ENCODE data around the gene DSCAM.

The DSCAM gene

DNA sequence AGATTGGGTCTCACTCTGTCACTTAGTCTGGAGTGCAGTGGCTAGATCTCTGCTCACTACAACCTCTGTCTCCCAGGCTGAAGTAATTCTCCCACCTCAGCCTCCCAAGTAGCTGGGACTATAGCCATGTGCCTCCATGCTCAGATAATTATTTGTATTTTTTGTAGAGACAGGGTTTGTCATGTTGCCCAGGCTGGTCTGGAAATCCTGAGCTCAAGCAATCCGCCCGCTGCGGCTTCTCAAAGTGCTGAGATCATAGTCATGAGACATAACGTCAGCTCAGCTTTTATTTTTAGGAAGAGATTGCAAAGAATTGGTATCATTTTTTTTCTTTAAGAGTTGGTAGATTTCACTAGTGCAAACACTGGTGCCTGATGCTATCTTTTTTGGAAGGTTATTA lies 244.9 kb downstream of the DSCAM start:
- no peak for DNase-seq

DNA sequence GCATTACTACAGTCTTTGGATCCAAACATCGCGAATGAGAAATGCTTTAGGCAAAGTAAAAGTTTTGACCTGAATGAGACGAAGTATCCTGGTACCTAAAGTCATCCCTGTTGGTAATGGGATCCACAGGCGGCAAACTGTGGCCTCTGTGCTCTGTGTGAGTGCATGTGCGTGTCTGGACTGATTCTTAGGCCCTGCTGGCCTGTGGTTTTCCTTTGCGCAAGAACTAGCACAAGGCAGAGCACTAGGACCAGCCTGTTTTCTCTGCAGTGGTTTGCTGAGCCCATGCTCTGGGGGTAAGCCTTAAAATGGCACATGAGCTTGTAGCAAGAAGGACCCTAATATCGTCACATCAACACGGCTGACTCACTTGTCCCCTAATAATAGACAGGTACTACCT lies 251.2 kb downstream of the DSCAM start:
- no peak for DNase-seq

DNA sequence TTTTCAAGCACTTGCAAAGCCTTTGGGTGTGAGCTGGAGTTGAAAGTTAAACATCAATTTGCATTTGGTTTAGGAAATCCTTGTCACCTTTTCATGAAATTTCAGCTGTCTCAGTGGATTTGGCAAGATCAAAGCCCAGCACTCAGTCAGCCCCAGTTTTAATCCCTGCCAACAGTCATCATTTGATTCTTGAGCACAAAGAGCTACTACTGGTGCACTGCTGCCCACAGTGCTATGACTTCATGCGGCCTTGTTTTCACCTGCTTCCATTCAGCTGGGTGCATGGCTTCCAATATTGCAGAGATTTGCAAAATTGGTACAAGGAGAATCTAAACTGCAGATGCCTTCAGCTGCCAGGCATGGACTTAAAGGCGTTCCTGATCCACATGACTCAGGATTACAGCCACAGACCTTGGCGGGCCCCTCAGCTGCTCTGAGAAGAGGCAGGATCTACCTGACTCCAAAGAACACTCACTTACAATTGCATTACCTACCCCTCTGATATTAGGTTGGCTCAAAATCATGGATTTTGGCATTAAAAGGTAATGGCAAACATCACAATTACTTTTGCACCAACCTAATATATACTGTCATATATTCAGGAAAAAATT lies 259.1 kb downstream of the DSCAM start:
- DNase-seq = no peak

DNA sequence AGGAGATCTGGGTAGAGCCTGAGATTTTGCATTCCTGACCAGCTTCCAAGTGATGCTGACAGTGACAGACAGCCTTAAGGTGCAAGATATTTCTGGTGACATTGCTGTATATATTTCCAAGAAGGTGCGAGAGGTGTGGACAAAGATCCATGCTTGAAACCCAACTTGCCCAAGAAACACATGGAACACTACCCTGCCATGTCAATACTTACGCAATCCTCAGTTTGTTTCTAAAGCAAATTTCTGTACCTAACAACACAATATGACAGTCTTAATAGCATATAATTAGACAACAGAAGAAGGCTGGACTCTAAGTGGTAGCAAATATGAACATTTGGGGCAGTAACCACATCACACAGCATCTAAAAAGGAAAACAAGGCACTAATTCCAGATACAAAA lies 260.4 kb downstream of the DSCAM start:
- DNase-seq = no peak

DNA sequence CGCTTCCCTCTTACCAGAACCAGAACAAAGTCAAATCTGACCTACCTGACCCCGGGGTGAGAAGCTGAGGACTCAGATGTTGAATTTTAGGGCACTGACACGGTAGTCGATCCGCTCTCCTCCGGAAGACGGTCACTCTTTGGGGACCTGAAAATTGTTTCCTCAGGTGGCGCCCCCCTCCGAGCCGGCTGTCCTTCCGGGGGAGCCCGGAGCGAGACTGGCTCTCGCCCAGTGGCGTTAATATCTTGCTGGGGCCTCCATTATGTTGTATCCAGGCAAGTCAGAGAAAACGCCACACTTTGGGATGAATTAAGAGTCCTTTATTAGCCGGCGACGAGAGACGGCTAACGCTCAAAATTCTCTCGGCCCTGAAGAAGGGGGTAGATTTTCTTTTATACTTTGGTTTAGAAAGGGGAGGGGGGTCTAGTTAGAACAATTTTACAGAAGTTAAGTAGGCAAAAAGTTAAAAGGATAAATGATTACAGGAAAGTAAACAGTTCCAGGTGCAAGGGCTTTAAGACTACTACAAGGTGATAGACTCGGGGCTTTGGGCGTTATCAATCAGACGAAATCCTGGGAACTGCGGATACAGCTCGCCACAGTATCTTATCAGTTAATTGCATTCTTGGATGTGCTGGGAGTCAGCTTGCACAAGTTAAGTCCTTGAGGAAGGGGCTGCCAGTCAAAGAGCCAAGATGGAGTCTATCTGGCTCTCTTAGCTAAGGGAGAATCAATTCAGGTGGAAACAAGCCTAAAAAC lies 269.5 kb downstream of the DSCAM start:
- DNase-seq = no peak

DNA sequence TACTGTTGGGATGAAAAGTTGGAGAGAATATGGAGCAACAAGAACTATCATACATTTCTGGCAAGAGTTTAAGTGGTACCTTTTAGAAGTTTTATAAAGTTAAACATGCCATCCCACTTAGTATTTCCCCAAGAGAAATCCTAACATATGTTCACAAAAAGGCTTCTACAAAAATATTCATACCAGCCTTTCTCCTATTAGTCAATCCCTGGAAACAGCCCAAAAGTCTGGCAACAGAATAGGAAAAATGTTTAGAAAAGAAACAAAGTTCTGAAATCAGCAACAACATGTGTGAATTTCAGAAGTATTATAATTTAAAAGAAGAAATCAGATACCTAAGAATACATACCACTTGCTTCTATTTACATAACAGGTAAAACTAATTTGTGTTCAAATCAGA lies 271.0 kb downstream of the DSCAM start:
- no peak for DNase-seq

DNA sequence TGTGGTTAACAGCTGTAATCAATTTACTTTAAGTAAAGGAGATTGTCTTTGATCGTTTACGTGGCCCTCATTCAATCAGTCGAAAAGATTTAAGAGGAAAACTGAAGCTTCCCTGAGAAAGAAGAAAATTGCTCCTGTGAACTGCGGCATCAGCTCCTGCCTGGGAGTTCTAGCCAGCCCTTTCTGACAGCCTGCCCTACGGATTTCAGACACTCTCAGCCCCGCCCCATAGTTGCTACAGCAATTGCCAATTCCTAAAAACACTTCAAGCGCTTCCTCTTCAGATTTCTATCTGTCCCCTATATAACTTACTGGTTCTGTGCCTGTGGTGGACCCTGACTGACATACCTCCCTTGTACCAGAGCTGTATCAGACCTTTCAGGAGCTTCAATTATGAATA lies 277.6 kb downstream of the DSCAM start:
- DNase-seq = no peak

DNA sequence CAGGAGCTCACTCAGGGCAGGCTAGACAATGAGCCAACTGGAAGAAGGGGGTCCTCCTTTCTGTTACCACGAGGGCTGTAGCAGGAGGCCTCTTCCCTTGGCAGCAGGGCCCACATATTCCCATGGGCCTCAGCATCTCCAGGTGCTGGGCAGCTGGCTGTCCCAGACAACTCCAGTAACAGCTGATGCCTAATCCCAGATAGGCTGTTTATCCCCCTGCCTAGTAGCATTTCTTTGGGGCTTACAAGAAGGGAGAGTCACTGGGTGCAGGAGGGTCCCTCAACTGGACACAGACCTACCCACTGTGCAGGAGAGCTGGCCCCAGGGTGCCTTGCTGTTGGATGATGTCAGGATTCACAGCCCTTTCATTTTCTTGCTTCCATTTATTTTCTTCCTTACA lies 278.2 kb downstream of the DSCAM start:
- DNase-seq = no peak

DNA sequence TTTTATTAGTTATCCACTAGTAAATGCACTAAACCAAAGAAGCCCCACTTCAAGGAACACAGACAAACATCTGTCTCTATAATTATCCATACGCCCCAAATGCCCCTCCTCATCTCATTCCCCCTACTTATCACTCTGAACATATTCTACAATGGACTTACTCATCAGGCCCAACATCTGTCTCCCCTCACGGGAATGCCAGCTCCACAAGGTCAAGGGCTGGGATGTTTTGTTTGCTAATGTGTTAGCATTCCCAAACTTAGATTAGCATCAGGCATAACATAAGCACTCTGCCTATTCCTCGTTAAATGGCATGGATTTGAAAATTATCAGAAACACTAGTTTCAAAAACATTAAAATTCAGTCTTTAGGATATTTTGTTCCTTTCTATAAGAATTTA lies 279.5 kb downstream of the DSCAM start:
- DNase-seq = no peak

DNA sequence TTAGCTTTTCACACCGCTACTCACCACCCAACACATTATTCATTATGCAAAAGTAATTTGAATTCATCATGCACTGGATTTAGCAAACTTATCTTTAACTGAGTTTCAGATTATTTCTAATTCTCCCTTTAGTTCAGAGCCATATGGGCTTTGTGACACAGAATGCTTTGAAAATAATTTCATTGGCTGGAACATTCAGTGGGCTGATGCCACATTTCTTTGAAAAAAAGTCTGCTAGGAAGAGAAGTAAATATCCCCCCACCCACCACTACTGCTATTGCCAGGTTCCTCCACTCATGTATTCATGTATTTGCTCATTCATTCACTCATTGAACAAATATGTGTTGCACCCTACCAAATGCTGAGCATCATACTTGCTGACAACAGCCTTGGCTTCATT lies 280.5 kb downstream of the DSCAM start:
- no peak for DNase-seq

DNA sequence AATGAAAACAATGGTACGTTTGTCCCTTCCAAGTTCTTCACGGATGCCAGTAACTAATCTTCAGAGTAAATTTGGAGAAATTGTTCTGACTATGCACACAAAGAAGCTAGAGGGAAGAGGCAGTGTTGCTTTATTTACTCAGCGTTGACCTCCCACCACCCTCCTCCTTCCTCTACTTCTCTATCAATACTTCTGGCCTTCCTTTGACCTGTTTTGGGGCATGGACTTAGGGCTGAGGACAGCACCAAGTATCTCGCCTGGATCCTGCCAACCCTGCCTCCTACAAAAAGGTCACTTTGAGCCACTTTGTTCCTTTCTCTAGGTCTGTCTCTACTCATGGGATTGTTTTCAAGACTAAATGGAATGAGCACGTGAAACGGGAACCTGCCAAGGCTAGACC lies 282.6 kb downstream of the DSCAM start:
- DNase-seq = no peak

DNA sequence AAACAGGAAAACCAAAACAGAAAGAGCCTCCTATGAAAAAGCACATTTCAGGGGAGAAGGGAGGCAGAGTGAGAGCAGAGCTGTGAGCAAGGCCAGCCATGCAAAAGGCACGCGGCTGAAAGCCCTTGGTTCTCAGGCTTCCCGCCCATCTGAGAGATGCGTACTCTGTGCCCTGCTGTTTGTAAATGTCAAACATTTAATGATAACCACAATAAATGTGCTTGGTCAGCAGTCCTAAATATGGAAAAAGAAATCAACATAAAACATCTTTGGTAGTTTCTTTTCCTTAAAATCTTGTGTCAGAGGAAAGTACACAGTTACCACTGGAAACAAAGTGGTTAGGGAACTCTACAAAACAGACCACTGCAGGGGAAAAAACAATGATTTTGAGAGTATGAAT lies 283.1 kb downstream of the DSCAM start:
- no peak for DNase-seq

DNA sequence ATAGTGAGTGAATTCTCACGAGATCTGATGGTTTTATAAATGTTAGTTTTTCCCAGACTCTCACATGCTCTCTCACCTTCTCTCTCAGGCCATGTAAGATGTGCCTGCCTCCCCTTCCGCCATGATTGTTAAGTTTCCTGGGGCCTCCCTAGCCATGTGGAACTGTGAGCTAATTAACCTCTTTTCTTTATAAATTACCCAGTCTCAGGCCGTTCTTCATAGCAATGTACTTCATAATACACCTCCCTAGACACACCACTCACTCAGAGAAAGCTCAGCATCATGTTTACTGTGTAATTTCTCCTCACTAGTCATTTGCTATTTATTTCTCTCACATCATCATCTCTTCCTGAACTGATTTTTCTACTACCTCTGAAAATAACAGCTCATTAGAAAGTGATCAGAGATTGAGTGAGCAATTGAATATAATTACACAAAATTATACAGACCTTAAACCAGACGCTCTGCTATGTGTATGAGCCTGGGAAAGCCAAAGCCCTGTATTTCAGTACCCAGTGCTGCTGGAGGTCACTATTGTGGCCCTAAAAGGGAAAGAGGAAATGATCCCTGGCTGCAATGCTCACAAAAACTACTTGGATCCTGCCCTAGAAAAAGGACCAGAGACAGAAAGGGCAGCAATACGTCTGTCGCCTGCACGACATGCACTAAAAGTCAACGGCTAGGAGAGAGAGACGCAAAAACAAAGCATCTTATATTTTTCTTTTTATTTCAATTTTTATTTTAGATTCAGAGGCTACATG lies 284.5 kb downstream of the DSCAM start:
- no peak for DNase-seq

DNA sequence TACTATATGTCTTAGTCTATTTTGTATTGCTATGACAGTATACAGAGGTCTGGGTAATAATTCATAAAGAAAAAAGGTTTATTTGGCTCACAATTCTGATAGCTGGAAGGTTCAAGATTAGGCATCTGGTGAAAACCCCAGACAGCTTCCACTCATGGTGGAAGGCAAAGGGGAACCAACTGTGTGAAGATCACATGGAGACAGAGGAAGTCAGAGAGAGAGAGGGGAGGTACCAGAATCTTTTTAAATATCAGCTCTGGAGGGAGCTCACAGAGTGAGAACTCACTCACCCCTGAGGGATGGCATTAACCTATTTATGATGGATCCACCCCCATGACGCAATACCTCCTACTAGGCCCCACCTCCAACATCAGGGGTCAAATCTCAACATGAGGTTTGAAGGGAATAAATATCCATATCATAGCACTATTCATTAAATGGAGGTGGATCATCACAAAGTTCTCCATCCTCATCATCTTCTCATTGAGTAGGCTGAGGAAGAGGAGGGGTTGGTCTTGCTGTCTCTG lies 290.5 kb downstream of the DSCAM start:
- no peak for DNase-seq

DNA sequence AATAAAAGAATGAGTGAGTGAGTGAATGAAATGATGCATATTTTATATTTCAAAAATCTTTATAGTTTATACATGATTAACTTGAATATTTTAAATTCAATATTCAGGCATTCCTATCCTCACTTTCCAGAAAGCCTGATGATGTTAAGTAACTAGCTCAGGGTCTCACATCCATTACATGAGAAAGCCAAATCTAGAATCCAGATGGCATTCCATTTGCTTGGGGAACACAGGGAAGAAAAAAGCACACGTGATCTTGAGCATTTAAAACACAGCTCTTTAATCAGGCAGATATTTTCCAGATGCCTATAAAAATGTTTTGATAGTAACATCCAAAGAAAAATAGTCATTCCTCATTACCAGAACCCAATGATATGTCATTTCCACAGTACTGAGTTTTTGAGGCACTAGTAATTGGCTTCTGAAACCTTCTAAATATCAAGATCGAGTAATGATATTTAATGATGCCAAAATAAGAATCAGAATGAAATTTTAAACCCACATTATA lies 291.9 kb downstream of the DSCAM start:
- no peak for DNase-seq

DNA sequence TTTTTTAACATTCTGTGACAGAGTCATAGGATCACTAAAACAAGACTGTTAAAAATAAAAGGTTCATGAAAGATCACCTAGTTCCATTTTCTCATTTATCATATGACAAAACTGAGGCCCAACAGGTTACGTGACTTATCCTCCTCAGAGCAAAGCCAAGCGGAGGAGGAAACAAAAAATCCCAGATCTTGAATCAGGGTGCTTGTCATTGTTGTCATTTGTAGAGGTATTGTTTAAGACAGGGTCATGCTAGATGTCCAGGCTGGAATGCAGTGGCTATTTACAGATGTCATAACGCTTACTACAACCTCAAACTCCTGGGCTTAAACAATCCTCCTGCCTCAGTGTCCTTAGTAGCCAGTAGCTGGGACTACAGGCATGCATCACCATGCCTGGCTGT lies 293.2 kb downstream of the DSCAM start:
- no peak for DNase-seq

DNA sequence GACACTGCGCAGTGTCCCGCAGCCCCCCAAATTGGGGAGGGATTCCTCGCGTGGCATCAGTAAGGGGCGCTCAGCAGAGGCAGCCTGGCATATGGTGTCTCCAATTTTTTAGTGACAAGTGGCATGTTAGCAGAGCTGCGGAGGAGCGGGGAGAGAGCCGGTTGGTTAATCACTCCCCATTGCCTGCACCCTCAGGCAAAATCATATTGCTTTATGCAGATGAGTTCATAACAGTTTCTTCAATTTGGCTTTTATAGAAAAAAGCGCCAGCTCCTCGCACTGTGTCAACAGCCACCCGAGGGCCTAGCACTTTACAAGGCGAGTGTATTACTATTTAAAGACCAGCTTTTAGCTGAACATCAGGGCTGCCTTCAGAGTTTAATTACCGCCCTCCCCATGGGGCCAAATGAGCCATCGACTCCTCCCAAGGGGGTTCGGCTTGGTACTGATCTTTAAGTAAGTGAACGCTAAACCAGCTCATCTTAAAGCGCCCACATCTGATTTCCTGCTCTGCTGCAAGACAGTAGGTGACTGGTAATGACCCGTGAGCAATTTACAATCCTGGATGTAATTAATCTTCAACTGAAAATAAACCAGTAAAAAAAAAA lies 298.9 kb downstream of the DSCAM start:
- DNase-seq = no peak

DNA sequence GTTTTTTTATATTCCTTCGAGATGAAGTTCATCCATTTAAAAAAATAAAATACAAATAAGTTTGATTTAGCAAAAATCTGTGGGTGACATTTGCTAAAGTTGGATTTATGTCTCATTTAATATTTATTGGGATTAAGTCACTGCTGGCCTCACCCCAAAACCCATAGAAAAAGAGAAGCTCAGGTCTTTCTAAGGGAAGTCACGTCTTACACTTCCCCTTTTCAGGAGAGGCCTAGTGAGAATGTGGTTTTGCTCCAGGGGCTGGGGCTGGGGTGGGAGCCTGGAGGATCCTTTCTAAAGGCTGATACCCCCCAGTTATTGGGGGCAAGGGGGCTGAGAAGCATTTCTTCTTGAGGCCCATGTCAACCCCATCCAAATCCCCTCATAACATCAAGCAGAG lies 300.3 kb downstream of the DSCAM start:
- DNase-seq = no peak

DNA sequence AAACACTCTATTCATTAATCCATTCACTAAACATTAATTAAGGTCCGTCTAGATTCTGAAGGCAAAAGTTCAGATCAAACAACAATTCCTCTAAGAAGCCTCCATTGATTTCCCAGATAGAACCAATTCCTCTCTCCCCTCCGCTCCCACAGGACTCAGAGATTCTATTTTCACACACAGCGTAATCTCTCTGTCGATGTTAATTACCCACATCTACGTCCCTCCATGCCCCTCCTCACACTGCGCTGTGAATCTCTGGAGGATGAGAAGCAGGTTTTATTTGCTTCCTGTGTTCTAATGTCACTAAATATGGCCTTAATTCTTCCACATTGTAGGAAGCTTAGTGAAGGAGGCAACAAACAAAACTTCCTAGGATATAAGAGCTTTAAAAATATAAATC lies 306.7 kb downstream of the DSCAM start:
- no peak for DNase-seq

DNA sequence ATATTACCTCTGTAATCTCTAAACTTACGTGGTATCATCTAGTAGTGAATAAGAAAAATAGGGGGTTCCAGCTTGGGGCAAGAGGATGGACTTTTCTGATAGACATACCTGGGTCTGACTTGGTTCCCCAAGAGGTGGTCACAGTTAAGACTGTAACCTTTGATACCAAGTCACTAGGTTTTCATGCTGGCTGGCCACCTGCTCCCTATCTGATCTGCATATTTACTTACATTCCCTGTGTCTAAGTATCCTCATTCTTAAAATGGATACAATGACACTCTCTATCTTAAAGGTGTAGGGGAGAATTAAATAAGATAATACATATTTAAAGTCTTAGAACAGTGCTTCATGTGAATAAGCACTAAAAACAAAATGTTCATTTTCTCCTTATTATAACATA lies 312.1 kb downstream of the DSCAM start:
- DNase-seq = no peak

DNA sequence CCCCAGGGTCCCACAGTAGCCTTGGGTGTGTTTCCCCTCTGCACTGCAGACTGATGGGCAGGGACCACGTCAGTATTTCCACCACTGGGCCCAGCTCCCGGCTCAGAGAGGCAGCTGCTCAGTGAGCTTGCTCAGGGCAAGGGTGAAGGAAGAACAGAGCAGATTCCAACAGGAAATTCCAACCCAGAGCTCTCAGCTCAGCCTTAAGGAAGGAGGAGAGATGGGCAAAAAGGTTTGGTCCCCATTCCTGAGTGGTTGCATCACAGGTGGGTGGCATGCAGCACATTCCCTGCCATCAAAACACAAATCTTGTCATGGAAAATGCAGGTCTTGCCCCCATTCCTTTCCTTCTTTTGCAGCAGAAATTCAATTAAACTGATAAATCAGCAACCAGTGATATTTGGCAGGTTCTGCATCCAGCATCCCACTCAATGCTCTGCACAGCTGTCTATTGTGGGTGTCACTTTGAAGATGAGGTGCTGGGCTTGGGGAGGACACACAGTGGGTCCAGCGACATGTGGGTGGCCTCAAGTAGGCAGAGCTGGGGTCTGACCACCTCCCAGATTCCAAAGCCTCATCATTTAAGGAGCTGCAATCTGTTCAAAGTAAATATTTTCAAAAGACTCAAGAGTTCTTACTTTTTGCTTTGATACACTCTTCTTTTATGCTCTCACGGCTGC lies 315.4 kb downstream of the DSCAM start:
- no peak for DNase-seq

DNA sequence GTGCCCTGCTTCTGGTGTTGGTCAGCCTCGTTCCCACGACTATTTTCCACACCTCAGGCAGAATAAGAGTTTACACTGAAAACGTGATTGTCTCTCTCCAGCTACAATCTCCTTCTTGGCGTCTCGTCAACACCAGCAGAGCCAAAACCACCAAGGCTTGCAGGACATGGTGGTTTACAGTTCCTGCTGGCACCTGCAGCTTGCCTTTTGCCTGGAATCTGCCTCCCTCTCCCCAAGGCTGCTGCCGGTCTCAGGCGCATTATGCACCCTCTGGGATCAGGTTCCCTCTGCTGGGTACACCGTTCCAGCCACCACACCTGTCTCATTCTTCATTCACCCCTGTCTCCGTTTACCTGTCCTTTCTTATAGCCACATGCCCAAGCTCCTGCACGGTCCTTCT lies 315.9 kb downstream of the DSCAM start:
- DNase-seq = no peak

DNA sequence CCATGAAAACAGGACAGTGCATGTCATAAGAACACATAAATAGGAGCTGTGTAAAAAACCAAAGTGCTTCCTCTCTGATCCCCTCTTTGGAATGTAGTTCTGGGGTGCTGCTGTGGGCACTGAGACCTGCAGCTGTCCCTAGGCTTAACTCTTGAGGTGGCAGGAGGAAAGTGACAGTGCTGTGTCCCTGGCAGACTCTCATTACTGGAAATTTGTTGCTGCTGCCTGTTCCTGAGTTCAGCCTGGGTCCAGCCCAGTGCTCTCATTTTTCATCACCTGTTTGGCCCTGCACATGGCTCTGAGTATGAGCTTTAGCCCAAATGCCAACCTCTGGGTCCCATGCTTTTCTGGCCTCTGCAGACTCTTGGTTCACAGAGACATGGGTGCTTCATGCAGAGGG lies 329.3 kb downstream of the DSCAM start:
- DNase-seq = no peak
